AG04450 (cell line): ENCODE measurements around the gene COL9A2. TPM values are rescaled to one million over a fixed set of nuclear protein-coding genes. Genes with fewer than 3 reads are reported as not detected.
"Not testable (repeated sequence)": the region's sequence is repeated elsewhere in the genome, so short reads cannot be mapped to it uniquely, and the experiment has no call there.

ENCODE experiments used
- CTCF ChIA-PET: fragments of 300-600, 350-600 bp; formaldehyde crosslinking; extraction: SDS; loops from one replicate; lab custom pipeline; 2022; ENCODE audit warnings: antibody characterized with exemption, inconsistent platforms; lab: Charles Lee
- POLR2A ChIA-PET: fragments of 350-600 bp; formaldehyde crosslinking; extraction: SDS; loops from one replicate; lab custom pipeline; 2021; ENCODE audit warnings: antibody characterized with exemption, inconsistent platforms; lab: Yijun Ruan, JAX
- DNase-seq: peaks from one replicate; pipeline ENCODE4 v3.0.0-alpha.2; 2011; ENCODE audit warnings: low read depth, low spot score
- H3K27ac ChIP-seq: one replicate; pipeline ENCODE4 v1.5.1; 2012; ENCODE audit warnings: low read depth, low read length, control low read depth
- H3K27me3 ChIP-seq: one replicate; pipeline ENCODE4 v1.6.0; 2012; ENCODE audit warnings: low read length; ENCODE audit not compliant: control insufficient read depth, insufficient read depth
- H3K4me3 ChIP-seq: 2 replicates; pipeline ENCODE4 v1.5.1; 2011; ENCODE audit warnings: mild to moderate bottlenecking, low read depth, low read length, control low read depth
- H3K9me3 ChIP-seq: 2 replicates; pipeline ENCODE4 v1.5.1; 2012; ENCODE audit warnings: low read length; ENCODE audit not compliant: control insufficient read depth, insufficient read depth
- polyA plus RNA-seq: library from polyadenylated mRNA; depleted of rRNA; stranded (reverse); fragments of >200 nt; gene quantifications from 2 replicates; pipeline ENCODE4 v1.2.3, GENCODE V29; 2011
- TF ChIP-seq, protein P1 (sequence below): IDR thresholded peaks from 2 replicates; pipeline ENCODE4 v1.5.1; 2011; ENCODE audit warnings: low read depth, low read length, control low read depth, inconsistent platforms

The COL9A2 gene
- polyA plus RNA-seq, 1 experiment: 1.1 TPM

DNA sequence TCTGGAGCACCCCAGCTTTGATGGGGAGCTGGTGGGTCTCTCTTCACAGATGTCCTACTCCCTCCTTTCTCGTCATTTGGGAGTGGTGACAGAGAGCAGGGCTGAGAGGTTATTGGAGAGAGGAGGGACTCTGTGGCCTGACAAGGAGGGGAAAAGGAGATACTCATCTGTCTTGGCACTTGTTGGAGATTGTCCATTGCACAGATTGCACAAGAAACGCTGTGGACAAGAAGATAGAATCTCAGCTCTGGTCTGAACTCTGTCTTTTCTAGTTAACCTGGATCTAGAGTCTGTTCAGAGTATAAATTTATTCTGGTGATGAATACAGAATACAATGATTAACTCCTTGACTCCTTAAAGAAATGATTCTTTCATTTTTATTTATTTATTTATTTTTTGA, 34.0 kb upstream of the COL9A2 start:
- no peaks in the 10 kb centered on the region for H3K9me3 ChIP-seq
- no peak for DNase-seq
- ChIA-PET POLR2A (no interaction called here), CTCF (interaction anchor here (1.9 to 2.4 kb wide), 2 partner anchors 13 to 207 kb away, joined by 8 to 10 read pairs; no protein-coding TSS in a partner anchor)
- H3K4me3 ChIP-seq: no peak overlapping the region
- H3K27ac ChIP-seq: no peak overlapping the region
- TF ChIP-seq, protein P1, sequence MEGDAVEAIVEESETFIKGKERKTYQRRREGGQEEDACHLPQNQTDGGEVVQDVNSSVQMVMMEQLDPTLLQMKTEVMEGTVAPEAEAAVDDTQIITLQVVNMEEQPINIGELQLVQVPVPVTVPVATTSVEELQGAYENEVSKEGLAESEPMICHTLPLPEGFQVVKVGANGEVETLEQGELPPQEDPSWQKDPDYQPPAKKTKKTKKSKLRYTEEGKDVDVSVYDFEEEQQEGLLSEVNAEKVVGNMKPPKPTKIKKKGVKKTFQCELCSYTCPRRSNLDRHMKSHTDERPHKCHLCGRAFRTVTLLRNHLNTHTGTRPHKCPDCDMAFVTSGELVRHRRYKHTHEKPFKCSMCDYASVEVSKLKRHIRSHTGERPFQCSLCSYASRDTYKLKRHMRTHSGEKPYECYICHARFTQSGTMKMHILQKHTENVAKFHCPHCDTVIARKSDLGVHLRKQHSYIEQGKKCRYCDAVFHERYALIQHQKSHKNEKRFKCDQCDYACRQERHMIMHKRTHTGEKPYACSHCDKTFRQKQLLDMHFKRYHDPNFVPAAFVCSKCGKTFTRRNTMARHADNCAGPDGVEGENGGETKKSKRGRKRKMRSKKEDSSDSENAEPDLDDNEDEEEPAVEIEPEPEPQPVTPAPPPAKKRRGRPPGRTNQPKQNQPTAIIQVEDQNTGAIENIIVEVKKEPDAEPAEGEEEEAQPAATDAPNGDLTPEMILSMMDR: no peak
- H3K27me3 ChIP-seq: no peaks in the 10 kb centered on the region

DNA sequence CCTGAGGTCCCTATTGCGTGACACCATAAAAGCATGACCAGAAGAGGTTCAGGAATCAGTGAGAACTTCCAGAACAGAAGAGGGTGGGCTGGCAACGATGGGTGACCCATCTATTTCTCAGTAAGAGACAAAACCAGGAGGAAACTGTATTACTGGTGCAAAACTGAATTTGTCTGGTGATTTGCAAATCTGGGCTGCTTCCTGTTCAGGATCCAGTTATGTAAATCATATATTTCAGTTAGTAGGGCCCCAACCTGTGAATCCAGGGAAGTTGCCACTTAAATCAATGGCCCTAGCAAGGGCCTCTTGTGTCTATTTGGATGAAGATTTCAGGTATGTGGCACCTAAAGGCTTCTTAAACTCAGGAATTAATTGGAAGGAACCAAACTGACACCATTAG, 33.3 kb upstream of the COL9A2 start:
- Histone ChIP-seq H3K27me3 (no peaks in the 10 kb centered on the region), H3K27ac (no peak overlapping the region), H3K4me3 (no peak overlapping the region), H3K9me3 (no peaks in the 10 kb centered on the region)
- CTCF ChIA-PET: interaction anchor here (2.4 kb wide), 1 partner anchor 206 kb away, joined by 8 read pairs; no protein-coding TSS in a partner anchor
- POLR2A ChIA-PET: no interaction called here
- TF ChIP-seq, protein P1: no peak
- no peak for DNase-seq

DNA sequence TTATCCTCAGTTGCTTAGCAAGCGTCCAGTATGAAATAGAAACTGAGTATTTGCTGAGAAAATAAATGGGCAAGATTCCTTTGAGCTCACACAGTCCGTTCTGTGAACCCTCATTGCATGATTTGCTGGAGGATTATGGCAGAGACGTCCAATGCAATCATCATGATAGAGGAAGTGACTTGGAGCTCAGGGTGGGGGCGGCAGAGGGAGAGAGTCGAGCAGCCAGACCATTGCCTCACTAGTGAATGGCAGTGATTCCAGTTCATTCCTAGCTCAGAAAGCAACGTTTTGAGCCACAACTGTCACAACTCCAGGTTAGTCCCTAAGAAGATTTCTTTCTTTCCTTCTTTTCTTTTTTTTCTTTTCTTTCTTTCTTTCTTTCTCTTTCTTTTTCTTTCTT, 27.5 kb upstream of the COL9A2 start:
- DNase-seq: peak; percentile 23
- H3K27ac ChIP-seq: no peak overlapping the region
- H3K9me3 ChIP-seq: no peaks in the 10 kb centered on the region
- no peaks in the 10 kb centered on the region for H3K27me3 ChIP-seq
- H3K4me3 ChIP-seq: no peak overlapping the region
- CTCF ChIA-PET: interaction anchor here (0.8 to 3.7 kb wide), 6 partner anchors 9 to 200 kb away, joined by 3 to 17 read pairs (median 6); no protein-coding TSS in a partner anchor
- POLR2A ChIA-PET: no interaction called here
- TF ChIP-seq, protein P1: no peak

DNA sequence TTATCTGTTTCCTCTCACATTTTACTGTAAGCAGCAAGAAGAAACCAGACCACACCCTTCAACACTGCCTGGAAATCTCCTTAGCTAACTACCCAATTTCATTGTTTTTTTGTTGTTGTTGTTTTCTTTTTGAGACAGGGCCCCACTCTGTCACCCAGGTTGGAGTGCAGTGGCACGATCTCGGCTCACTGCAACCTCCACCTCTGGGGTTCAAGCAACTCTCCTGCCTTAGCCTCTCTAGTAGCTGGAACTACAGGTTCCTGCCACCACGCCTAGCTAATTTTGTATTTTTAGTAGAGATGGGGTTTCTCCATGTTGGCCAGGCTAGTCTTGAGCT, 25.3 kb upstream of the COL9A2 start:
- POLR2A ChIA-PET, H3K27me3 ChIP-seq, DNase-seq, H3K4me3 ChIP-seq, H3K27ac ChIP-seq, H3K9me3 ChIP-seq: not testable (repeated sequence)
- CTCF ChIA-PET: interaction anchor here (3.1 to 3.7 kb wide), 3 partner anchors 63 to 199 kb away, joined by 16 to 27 read pairs (median 24); no protein-coding TSS in a partner anchor

DNA sequence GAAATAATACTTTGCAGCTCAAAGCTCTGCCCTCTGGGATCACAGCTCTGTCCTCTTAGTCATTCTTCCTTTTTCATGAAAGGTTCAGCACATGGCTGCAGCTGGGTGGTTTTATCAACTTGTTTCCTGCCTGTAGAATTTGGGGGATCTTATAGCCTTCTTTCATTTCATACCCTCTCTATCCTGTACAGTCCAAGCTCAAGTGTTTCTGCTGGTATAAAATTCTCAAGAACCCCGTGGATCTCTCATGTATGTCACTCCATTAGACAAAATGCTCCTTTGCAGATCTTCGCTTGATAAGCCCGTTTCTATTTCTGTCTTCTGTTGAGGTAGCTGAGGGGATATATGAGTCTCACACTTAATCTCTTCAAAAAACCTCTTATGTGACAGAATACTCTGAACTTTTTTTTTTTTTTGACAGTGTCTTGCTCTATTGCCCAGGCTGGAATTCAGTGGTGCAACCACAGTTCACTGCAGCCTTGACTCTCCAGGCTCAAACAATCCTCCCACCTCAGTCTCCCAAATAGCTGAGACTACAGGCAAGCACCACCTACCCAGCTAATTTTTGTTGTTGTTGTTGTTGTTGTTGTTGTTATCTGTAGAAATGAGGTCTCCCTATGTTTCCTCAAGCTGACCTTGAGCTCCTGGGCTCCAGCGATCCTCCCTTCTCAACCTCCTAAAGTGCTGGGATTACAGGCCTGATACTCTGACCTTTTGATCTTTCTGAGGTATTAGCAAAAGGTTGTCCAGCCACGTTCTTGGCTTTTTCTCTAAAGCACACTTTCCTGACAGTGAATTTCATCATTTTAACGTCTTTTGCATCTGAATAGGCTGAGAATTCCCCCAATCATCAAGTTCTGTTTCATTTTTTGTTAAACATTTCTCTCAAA, 24.6 kb upstream of the COL9A2 start:
- H3K27me3 ChIP-seq: peaks cover 2% of the 10 kb centered on the region
- CTCF ChIA-PET: interaction anchor here (0.6 to 3.7 kb wide), 8 partner anchors 27 to 198 kb away, joined by 3 to 27 read pairs (median 6); no protein-coding TSS in a partner anchor
- TF ChIP-seq, protein P1: no peak
- H3K27ac ChIP-seq: no peak overlapping the region
- no peak for DNase-seq
- POLR2A ChIA-PET: no interaction called here
- no peak overlapping the region for H3K4me3 ChIP-seq
- no peaks in the 10 kb centered on the region for H3K9me3 ChIP-seq
